GM21447 (cell line): ENCODE results near the gene SSTR1.
"Not testable (repeated sequence)": the region's sequence is repeated elsewhere in the genome, so short reads cannot be mapped to it uniquely, and the experiment has no call there.

Experiments
- ATAC-seq: cut with Tn5 transposase; IDR thresholded peaks from one replicate; pipeline ENCODE4 v1.9.1; 2021; ENCODE audit not compliant: unreplicated experiment

Gene SSTR1, protein sequence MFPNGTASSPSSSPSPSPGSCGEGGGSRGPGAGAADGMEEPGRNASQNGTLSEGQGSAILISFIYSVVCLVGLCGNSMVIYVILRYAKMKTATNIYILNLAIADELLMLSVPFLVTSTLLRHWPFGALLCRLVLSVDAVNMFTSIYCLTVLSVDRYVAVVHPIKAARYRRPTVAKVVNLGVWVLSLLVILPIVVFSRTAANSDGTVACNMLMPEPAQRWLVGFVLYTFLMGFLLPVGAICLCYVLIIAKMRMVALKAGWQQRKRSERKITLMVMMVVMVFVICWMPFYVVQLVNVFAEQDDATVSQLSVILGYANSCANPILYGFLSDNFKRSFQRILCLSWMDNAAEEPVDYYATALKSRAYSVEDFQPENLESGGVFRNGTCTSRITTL

DNA sequence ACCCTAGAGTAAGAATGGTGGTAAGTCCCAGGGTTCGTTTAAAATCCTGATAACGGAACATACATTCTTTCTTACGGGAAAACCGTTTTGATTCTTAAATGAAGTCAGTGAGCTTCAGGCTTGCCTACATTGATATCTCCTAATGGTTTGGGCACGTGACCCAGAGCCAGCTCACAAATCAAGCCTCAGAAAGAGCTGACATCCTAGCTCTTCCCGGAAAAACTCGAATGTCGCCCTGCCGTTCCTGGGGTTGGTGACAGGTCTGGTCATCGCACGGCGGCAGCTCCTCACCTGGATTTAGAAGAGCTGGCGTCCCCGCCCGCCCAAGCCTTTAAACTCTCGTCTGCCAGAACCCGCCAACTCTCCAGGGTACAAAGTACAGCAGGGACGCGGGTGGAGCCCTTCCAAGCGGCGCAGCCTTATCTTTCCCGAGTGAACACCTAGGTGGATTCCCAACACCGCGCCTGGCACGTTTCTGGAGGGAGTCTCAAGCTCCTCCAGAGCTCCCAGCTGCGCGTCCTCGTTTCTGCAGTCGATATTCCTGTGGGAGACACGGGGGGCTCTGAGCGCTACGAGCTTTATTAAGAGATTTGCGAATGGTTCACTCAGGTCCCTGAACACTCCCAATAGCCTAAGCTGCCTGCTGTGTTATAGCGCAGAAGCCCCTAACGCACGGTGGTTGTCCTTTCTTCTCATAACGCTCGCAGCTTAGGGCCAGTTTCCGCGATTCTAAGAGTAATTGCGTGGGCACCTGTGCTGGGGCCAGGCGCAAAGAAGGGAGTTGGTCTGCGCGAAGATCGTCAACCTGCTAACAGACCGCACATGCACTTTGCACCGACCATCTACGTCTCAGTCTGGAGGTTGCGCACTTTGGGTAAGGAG is at the start of gene SSTR1:
Gene SSTR1, plus strand, starts transcription at position 169 of the 882 bp plus-strand sequence. CDS start 1,486 bp downstream, outside the sequence.
- ATAC-seq = no peak

DNA sequence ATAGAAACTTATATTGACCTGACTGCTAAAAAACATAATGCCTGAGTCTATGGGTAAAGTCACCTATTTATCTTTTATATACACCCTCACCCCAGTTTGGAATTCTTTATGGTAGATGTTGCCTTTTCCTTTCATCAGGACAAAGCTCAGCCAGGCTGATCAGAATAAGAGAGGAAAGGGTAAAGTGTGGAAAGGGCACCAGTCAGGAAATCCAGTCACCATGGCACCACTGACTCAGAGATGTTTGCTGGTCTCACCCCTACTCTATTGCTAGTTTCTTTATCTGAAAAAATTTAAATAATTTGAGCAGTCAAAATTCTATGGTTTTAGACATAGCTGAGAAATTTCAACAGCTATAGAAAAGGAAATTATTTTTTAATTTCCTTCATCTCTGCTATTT is 49.2 kb upstream of the SSTR1 start:
- ATAC-seq = no peak

DNA sequence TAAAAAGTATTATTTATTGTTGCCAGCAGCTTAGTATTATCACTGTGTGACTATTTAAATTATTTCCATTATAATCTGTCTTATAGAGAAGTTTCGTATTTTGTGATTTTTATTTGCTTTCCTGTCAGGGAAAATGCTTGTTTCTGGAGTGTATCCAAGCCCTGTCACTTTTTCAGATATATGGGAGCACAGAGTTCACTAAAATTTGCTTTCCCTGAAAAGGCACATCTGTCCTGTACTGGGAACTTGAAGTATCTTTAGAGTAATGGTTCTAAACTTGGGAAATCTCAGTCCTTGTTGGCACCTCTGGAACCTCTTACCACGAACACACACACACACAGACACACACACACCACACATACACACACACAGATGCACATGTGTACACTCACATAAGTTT is 39.3 kb upstream of the SSTR1 start:
- no peak for ATAC-seq

DNA sequence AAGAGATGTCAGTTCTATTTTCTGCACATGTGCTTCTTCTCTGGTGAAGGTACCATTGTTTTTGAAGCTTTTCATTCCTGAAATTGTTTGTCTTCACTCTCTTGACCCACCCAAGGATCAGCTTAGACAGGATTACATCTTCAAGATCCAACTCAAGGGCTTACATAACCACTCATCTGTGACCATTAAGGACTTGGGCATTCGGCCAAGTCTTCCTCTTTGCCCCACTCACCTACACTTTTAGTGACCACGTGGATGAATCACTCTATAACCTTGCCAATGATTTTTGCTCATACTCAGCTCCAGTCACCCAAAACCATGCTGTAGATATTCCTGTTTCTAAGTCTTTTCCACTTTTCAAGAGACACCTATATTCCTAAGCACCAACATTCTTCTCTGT is 36.5 kb upstream of the SSTR1 start:
- ATAC-seq = no peak

DNA sequence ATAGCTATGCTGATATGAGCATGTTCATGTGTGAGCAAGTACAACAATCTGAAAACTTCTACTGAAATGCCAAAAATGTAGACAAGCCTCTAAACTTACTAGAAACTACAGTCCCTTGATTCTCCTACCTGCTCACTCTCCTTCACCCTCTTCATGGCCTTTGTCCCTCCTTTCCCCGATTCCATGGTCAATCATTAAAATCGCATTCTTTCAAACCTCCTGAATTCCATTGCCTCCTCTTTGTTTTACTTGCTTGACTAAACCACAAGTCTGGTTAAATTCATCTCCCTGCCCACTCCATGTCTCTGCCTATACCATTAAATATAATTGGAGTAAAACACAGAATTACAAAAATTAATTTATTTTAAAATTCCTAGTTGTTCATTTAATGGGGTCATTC is 33.0 kb upstream of the SSTR1 start:
- ATAC-seq = no peak

DNA sequence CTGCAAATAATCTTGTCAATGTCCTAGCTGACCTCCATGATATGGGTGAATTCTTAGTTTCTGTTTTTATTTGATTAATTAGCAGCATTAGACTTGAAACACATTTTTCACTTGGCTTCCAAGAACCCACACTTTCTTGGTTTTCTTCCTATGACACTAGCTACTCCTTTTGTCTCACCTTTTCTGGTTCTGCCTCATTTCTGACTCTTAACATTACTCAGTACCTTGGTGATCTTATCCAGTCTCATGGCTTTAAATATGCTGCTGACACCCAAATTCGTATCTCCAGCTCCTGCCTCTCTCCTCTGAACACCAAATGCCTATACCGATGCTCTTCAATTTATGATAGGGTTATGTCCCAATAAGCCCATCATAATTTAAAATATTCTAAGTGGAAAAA is 32.0 kb upstream of the SSTR1 start:
- ATAC-seq = no peak

DNA sequence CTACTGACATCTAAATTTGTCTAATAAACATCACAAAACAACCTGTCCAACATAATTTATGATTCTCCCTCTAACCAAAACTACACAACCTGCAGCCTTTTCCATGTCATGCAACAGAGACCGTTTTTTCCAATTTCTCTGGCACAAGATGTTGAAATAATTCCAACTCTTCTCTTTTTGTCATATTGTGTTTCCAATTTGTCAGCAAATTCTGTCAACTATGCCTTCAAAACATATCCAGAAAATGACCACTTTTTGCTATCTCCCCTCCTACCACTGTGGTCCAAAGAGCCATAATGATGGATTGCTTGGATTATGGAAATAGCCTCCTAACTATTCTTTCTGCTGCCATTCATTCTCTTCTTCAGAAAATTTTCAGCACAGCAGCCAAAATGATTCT is 31.3 kb upstream of the SSTR1 start:
- ATAC-seq = no peak

DNA sequence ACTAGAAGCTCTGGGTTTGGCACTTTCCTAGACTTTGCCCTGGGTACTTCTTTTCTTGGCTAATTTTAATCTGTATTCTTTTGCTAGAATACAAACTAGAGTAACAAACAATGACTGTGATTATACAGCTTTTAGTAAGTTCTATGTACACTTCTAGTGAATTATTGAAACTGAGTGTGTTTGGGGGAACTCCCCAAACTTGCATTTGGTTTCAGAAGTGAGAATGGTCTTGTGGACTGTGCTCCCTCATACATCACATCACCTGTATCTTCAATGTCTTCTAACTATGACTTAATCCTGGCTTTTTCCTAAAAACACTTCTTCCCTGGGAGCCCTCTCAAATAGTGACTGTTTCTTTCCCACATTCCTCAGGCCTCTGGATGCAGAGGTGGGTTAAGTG is 23.6 kb upstream of the SSTR1 start:
- ATAC-seq = no peak

DNA sequence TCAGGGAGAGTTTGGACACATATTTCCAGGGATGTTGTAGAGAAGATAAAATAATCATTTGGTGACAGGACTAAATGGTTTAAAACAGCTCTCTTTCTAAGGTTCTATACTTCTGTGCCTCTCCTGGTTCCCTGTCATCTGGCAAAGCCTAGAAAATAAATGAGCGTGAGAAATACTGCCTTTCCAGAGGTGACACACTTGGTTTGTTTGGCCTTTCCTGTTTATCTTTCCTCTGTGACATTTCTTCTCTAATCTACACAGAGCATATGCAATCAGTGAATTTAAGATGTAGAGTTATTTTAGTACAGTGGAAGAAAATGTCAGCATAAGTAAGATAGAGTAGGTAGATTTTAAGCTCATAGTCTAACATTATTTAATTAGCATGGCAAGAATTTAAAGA is 22.0 kb upstream of the SSTR1 start:
- no peak for ATAC-seq

DNA sequence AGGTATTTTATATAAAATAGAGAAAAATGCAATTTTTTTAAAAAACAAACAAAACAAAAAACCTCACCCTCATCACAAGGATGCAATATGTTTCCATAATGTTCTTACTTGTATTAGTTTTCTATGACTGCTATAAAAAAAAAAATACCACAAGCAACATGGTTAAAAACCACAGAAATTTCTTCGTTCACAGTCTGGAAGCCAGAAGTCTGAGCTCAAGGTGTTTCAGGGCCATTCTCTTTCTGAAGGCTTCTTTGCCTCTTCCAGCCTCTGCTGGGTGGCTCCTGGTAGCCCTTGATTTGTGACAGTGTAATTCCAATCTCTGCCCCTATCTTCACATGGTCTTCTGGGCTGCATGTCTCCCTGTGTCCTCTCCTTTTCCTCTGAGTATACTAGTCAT is 21.5 kb upstream of the SSTR1 start:
- no peak for ATAC-seq

DNA sequence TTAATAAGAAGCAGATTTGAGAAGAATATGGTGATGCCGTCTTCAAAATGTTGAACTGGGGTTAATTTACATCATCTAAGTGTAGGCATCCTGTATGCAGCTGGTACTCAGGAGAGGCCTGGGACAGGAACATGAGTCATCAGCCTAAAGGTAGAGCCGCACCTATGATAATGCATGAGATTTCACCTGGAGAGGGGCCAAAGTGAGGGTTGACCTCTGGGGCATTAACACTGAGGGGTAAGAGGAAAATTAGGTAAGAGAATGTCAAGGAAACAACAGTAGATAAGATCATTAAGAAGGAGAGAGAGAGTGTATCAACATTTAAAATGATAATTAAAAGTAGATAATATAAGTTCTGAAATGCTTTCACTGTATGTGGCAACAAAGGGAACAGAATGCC is 20.2 kb upstream of the SSTR1 start:
- ATAC-seq = no peak

DNA sequence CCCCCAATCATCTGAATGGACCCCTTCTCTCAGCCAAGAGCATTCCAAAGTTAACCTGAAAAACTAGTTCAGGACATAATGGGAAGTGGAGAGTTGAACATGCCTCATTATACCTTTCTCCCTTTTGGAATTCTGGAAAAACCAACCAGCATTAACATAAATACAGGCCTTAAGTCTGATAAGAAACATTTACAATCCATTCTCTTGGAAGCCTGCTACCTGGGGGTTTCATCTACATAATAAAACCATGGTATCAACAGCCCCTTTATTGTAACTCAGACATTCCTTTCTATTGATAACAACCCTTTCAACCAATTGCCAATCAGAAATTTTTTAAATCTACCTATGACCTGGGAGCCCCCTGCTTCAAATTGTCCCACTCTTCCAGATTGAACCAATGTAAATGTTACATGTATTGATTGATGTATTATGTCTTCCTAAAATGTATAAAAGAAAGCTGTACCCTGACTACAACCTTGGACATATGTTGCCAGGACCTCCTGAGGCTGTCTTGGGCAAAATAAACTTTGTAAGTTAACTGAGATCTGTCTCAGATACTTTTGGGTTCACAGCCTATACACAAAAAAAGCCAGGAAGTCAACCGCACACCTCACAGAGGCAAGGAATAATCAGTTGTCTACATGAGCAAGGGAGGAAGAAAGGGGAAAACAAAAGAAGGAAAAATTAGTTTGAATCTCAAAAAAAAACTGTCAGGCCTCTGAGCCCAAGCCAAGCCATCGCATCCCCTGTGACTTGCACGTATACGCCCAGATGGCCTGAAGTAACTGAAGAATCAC is 17.6 kb upstream of the SSTR1 start:
- no peak for ATAC-seq

DNA sequence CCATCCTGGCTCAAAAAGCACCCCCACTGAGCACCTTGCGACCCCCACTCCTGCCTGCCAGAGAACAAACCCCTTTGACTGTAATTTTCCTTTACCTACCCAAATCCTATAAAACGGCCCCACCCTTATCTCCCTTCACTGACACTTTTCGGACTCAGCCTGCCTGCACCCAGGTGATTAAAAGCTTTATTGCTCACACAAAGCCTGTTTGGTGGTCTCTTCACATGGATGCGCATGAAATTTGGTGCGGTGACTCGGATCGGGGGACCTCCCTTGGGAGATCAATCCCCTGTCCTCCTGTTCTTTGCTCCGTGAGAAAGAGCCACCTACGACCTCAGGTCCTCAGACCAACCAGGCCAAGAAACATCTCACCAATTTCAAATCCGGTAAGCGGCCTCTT is 16.9 kb upstream of the SSTR1 start:
- not testable (repeated sequence) for ATAC-seq

DNA sequence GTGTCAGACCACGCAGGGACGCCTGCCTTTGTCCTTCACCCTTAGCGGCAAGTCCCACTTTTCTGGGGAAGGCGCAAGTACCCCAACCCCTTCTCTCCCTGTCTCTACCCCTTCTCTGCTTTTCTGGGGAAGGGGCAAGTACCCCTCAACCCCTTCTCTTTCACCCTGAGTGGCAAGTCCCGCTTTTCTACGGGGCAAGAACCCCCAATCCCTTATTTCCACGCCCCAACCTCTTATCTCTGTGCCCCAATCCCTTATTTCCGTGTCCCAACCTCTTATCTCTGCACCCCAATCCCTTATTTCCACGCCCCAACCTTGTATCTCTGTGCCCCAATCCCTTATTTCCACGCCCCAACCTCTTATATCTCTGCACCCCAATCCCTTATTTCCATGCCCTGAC is 16.2 kb upstream of the SSTR1 start:
- not testable (repeated sequence) for ATAC-seq

DNA sequence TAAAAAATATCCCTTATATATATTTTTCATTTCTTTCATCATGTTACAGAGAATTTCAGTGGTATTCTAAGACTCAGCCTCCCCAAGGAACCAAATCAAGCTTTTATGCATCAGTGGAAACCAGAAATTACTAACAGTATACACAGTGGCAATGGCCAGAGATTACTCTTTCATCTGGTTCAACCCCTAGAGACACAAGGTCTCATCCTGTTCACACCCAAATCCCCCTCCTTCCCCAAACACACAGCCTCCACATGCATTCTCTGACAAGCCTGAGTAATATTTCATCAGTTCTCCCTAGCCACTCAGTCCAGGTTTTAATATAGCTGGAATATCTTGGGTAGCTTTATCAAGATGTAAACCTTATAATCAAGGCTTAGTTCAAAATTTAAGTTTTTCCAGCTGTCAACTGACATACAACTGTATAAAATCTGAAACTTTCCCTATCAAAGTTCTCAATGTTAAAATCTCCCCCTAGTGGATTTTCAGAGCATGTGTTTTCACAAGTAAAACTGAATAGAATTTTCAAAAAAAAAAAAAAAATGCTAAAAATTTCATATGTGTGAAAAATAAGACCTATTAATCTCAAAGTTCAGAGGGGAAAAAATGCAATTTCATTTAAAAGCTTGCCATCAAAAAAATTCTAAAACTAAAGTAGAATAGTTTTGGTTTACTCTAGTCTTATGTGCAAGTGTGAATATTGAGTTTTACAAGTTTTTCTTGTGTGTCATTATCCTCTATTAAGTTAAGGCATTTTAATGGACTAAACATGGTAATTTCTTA is 10.5 kb upstream of the SSTR1 start:
- no peak for ATAC-seq

DNA sequence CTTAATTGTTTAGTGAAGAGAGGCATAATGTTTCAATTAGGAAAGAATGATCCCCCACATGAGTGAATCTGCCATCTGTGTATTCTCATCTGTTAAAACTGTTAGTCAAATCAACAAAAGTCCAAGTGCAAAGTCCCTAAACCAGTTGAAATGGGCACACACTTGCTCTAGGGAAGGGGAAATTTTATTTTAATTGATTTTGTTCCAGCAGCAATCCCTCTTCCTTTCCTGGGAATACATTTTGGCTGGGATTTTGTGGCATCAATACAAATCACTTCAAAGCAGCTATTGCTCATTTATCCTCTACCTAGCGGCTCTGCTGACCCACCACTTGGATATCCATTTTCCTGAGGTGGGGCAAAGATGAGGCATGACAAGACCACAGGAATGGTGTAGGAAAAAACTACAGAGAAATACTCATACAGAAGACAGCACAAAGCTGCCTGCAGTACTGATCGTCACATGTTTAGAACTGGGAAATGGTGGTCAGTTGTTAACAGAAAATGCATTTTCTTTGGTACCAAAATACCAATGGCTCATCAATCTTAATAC is 9.8 kb upstream of the SSTR1 start:
- no peak for ATAC-seq

DNA sequence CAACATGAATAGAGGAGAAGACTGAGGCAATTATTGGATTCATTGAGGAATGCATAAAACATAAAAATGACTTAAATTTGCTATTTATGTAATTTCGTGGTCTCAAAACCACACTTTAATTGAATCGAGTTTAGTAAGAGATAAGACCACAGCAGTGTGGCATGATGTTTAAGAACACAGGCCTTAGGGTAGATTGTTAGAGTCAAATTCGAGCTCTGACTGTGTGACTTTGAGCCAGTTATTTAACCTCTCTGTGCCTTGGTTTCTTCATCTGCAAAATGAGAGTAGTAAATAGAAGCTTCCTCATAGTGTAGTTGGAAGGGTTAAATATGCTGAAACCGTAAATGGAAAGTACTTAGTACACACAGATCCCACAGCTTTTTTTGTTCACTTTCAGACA is 9.3 kb upstream of the SSTR1 start:
- no peak for ATAC-seq

DNA sequence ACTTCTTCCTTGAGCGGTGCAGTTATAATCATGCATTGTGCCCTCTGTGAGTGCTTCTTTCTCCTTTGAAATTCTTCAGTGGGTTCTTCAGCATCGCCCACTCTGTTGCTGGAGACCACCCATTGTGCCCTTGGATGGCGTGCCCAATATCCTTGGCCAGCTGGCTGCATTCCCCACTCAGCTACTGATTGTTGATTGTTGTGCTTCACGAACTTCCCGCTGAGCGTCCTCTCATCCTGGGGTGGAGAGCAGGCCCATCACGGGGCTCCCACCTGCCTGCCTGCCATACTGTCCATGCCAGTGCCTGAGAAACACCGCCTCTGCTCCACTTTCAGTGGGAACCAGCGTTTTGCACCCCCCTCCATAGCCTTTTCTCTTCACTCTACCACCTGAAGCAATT is 8.6 kb upstream of the SSTR1 start:
- ATAC-seq = no peak

DNA sequence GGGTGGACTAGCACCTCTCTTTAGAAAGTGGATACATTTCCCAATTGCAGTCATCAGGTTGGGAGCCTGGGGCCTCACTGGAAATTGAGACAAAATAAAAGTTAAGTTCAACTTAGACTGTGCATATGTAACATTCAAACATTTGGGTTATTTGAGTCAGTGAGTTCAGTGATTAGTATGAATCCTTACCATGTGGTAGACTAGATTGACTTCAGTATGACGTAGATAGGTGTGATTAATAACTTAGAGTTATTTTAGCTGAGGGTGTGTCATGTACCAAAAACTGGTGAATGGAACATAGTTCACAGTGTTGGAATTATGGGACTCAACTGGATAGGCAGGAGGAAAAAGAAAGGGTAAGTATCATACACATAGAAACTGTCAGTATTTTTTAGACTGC is 8.0 kb upstream of the SSTR1 start:
- no peak for ATAC-seq

DNA sequence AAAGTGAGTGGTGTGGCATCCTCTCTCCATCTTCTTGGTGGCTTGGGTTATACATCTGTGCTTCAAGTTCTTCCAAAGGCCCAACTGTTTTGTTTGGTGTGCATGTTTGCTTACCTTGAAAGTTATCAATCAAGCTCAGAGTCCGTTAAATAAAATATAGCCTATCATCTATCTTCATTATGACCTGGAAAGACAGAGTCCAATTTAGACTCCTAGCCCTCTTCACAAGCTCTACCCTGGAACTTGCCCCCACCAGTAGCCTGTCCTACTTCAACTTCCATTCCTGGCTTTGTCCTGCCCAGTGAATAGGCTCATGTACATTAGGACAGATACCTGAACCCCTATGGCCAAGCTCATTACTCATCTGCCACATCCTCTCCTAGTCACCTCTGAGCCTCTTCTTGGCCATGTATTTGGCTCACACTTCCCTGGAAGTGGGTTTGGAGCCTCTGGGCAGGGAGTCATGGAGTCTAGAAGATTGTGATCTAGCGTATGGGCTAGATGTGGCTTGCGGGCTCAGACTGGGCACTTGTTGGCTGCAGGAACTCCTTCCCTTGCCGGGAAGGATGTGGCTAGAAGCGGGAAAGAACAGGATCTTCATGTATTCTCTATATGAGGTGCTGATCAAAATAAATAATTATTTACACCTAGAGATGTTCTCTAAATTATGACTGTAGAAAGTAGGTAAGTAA is 6.4 kb upstream of the SSTR1 start:
- ATAC-seq = no peak
